ENCODE results near the gene TPI1.

TPI1 gene

GRCh38 chr12:6867413-6868210, at the start of gene TPI1:
TSS of gene TPI1 (plus strand) at chr12:6867531. CDS start at chr12:6867567, 36 bp downstream.
- DNase-seq (ENCODE audit: low read depth) = no peak

- no peak for DNase-seq (ENCODE audit: low read depth)
Measured at GRCh38 chr12:6817662-6818157, 49.6 kb upstream of the TPI1 start.

GRCh38 chr12:6818222-6818621, 49.1 kb upstream of the TPI1 start:
- DNase-seq (ENCODE audit: low read depth) = no peak

GRCh38 chr12:6818645-6819044, 48.7 kb upstream of the TPI1 start:
- no peak for DNase-seq (ENCODE audit: low read depth)

- DNase-seq (ENCODE audit: low read depth) = no peak
Measured at GRCh38 chr12:6819106-6820030, 48.0 kb upstream of the TPI1 start.

GRCh38 chr12:6820166-6820565, 47.2 kb upstream of the TPI1 start:
- no peak for DNase-seq (ENCODE audit: low read depth)

- no peak for DNase-seq (ENCODE audit: low read depth)
Measured at GRCh38 chr12:6821591-6822425, 45.5 kb upstream of the TPI1 start, which contains the start of gene GPR162. TSS of gene GPR162 (plus strand) at chr12:6821821. CDS start at chr12:6823899, 2,078 bp downstream.

- DNase-seq (ENCODE audit: low read depth) = no peak
Measured at GRCh38 chr12:6822426-6823135, 44.8 kb upstream of the TPI1 start.

- DNase-seq (ENCODE audit: low read depth) = no peak
Measured at GRCh38 chr12:6823182-6824084, 43.9 kb upstream of the TPI1 start.

GRCh38 chr12:6824085-6824775, 43.1 kb upstream of the TPI1 start:
- no peak for DNase-seq (ENCODE audit: low read depth)

- DNase-seq (ENCODE audit: low read depth) = no peak
Measured at GRCh38 chr12:6824901-6825381, 42.4 kb upstream of the TPI1 start.

- no peak for DNase-seq (ENCODE audit: low read depth)
Measured at GRCh38 chr12:6825398-6826124, 41.8 kb upstream of the TPI1 start.

- DNase-seq (ENCODE audit: low read depth) = no peak
Measured at GRCh38 chr12:6826125-6826733, 41.1 kb upstream of the TPI1 start.

- no peak for DNase-seq (ENCODE audit: low read depth)
Measured at GRCh38 chr12:6826734-6827436, 40.4 kb upstream of the TPI1 start.

GRCh38 chr12:6827437-6827911, 39.9 kb upstream of the TPI1 start:
- DNase-seq (ENCODE audit: low read depth) = no peak

- no peak for DNase-seq (ENCODE audit: low read depth)
Measured at GRCh38 chr12:6827982-6828780, 39.1 kb upstream of the TPI1 start, which contains the start of gene P3H3. TSS of gene P3H3 (plus strand) at chr12:6828407. CDS start at chr12:6828441, 34 bp downstream.

Data from GM04503 (cell line).